SK-N-SH (cell line): ENCODE results near the gene CCND1. TPM values are rescaled to one million over a fixed set of nuclear protein-coding genes. Genes with fewer than 3 reads are reported as not detected.

Experiments used
- CTCF ChIA-PET: fragments of 300-600, 350-600 bp; formaldehyde crosslinking; extraction: SDS; loops from one replicate; lab custom pipeline; 2021; lab: Yijun Ruan, JAX
- POLR2A ChIA-PET: fragments of 350-600 bp; sonication (Branson Sonifier 250); formaldehyde crosslinking; extraction: SDS; loops from one replicate; lab custom pipeline; 2020; ENCODE audit warnings: antibody characterized with exemption, inconsistent platforms; lab: Yijun Ruan, JAX
- DNase-seq: peaks from one replicate; pipeline ENCODE4 v3.0.0; 2012
- H2AFZ ChIP-seq: fragments of 200-600 bp; sonication (generic); 2 replicates; pipeline ENCODE4 v1.8.1; 2016; ENCODE audit warnings: antibody characterized with exemption, mild to moderate bottlenecking, low read depth
- H3F3A ChIP-seq: fragments of 200-600 bp; sonication (generic); replicated peaks from 2 replicates; pipeline ENCODE3; 2016; ENCODE audit warnings: antibody characterized with exemption, mild to moderate bottlenecking; ENCODE audit not compliant: insufficient read depth
- H3K27ac ChIP-seq, 2 experiments: fragments of 200-500 bp in 1 of 2; fragments of 200-600 bp in 1 of 2; sonication (Bioruptor generic) in 1 of 2; sonication (generic), shearing (Covaris generic) in 1 of 2; 2 replicates each; pipeline versions ENCODE4 v1.5.1 to v1.6.1; 2014 to 2016; ENCODE audit warnings: low read depth in 2 of 2, inconsistent platforms in 1 of 2, low read length in 1 of 2, mild to moderate bottlenecking in 1 of 2, mixed read lengths in 1 of 2
- H3K27me3 ChIP-seq: fragments of 200-600 bp; sonication (generic), shearing (Covaris generic); 2 replicates; pipeline ENCODE4 v1.6.1; 2016; ENCODE audit warnings: mixed run types; ENCODE audit not compliant: insufficient read depth
- H3K36me3 ChIP-seq, 2 experiments: fragments of 200-500 bp in 1 of 2; fragments of 200-600 bp in 1 of 2; sonication (Bioruptor generic) in 1 of 2; sonication (generic) in 1 of 2; replicated peaks in 1 of 2; 2 replicates each; pipeline versions ENCODE3 to v1.5.1; 2014 to 2016; ENCODE audit warnings: low read length in 1 of 2, mild to moderate bottlenecking in 1 of 2; ENCODE audit not compliant: insufficient read depth in 2 of 2, control insufficient read depth in 1 of 2
- H3K4me1 ChIP-seq, 2 experiments: fragments of 200-500 bp in 1 of 2; fragments of 200-600 bp in 1 of 2; sonication (Bioruptor generic) in 1 of 2; sonication (generic), shearing (Covaris generic) in 1 of 2; 2 replicates each; pipeline versions ENCODE4 v1.5.1 to v1.6.1; 2014 to 2016; ENCODE audit warnings: low read depth in 1 of 2, low read length in 1 of 2, mixed run types in 1 of 2; ENCODE audit not compliant: insufficient read depth in 2 of 2, control insufficient read depth in 1 of 2
- H3K4me2 ChIP-seq: fragments of 200-600 bp; sonication (generic), shearing (Covaris generic); 2 replicates; pipeline ENCODE4 v1.6.1; 2017; ENCODE audit warnings: mixed run types
- H3K4me3 ChIP-seq, 2 experiments: fragments of 200-500 bp in 1 of 2; fragments of 200-600 bp in 1 of 2; sonication (Bioruptor generic) in 1 of 2; sonication (generic), shearing (Covaris generic) in 1 of 2; 2 replicates each; pipeline versions ENCODE4 v1.5.1 to v1.8.1; 2014 to 2016; ENCODE audit warnings: low read depth in 2 of 2, inconsistent platforms in 1 of 2, low read length in 1 of 2, mild to moderate bottlenecking in 1 of 2, mixed read lengths in 1 of 2, moderate library complexity in 1 of 2
- H3K79me2 ChIP-seq: fragments of 200-600 bp; sonication (generic); 2 replicates; pipeline ENCODE4 v1.8.1; 2017; ENCODE audit warnings: mild to moderate bottlenecking; ENCODE audit not compliant: insufficient read depth
- H3K9ac ChIP-seq: fragments of 200-600 bp; sonication (generic); 2 replicates; pipeline ENCODE4 v1.6.1; 2017; ENCODE audit warnings: mixed run types
- H3K9me2 ChIP-seq: fragments of 200-600 bp; sonication (generic); 2 replicates; pipeline ENCODE4 v1.6.1; 2017; ENCODE audit warnings: mixed run types
- H3K9me3 ChIP-seq: fragments of 200-600 bp; sonication (generic); 2 replicates; pipeline ENCODE4 v1.6.1; 2017; ENCODE audit warnings: mixed run types, mild to moderate bottlenecking, moderate library complexity
- H4K20me1 ChIP-seq: fragments of 200-600 bp; sonication (generic); 2 replicates; pipeline ENCODE4 v1.6.1; 2017; ENCODE audit warnings: mild to moderate bottlenecking, mixed run types; ENCODE audit not compliant: insufficient read depth
- CHD2 ChIP-seq: fragments of 150-350 bp; IDR thresholded peaks from 2 replicates; pipeline ENCODE4 v1.6.1; 2018; ENCODE audit warnings: low read length; ENCODE audit not compliant: partially characterized antibody
- CTCF ChIP-seq: fragments of 200-600 bp; sonication (generic); IDR thresholded peaks from 2 replicates; pipeline ENCODE4 v1.6.1; 2017; ENCODE audit warnings: antibody characterized with exemption, mild to moderate bottlenecking, moderate library complexity
- FOXJ3 ChIP-seq: sonication (generic); formaldehyde crosslinking; IDR thresholded peaks from 2 replicates; pipeline ENCODE4 v1.5.1; 2020; ENCODE audit warnings: mild to moderate bottlenecking, missing genetic modification reagents
- FOXM1 ChIP-seq: IDR thresholded peaks from 2 replicates; pipeline ENCODE4 v1.4.0; 2012; ENCODE audit warnings: low read depth, mild to moderate bottlenecking
- GABPA ChIP-seq: IDR thresholded peaks from 2 replicates; pipeline ENCODE4 v1.4.0; 2012; ENCODE audit warnings: low read depth, mild to moderate bottlenecking
- MAX ChIP-seq: IDR thresholded peaks from 2 replicates; pipeline ENCODE4 v1.4.0; 2012; ENCODE audit warnings: low read depth
- MEF2A ChIP-seq: IDR thresholded peaks from 2 replicates; pipeline ENCODE4 v1.4.0; 2012; ENCODE audit warnings: low read depth, borderline replicate concordance
- MXI1 ChIP-seq: IDR thresholded peaks from 2 replicates; pipeline ENCODE4 v1.6.1; 2012; ENCODE audit warnings: mild to moderate bottlenecking, low read depth, low read length, improper control_type of control experiment
- NFIC ChIP-seq: IDR thresholded peaks from 2 replicates; pipeline ENCODE4 v1.4.0; 2012; ENCODE audit warnings: borderline replicate concordance
- PBX3 ChIP-seq: IDR thresholded peaks from 2 replicates; pipeline ENCODE4; 2012
- POLR2AphosphoS5 ChIP-seq: IDR thresholded peaks from 2 replicates; pipeline ENCODE4 v1.6.1; 2012; ENCODE audit warnings: low read depth, low read length
- RAD21 ChIP-seq: IDR thresholded peaks from 2 replicates; pipeline ENCODE4 v1.6.1; 2012; ENCODE audit warnings: mild to moderate bottlenecking, low read length
- RCOR1 ChIP-seq: fragments of 150-350 bp; IDR thresholded peaks from 2 replicates; pipeline ENCODE4 v1.6.1; 2017; ENCODE audit warnings: antibody characterized with exemption, low read length
- REST ChIP-seq: IDR thresholded peaks from 2 replicates; pipeline ENCODE4 v1.6.1; 2012; ENCODE audit warnings: mild to moderate bottlenecking, low read depth, low read length, moderate library complexity
- RXRA ChIP-seq: IDR thresholded peaks from 2 replicates; pipeline ENCODE4 v1.4.0; 2012; ENCODE audit warnings: low read depth, mild to moderate bottlenecking, borderline replicate concordance
- SIN3A ChIP-seq: IDR thresholded peaks from 2 replicates; pipeline ENCODE4 v1.6.1; 2012; ENCODE audit warnings: low read depth, mild to moderate bottlenecking, low read length, moderate library complexity, borderline replicate concordance
- SMC3 ChIP-seq: IDR thresholded peaks from 2 replicates; pipeline ENCODE4 v1.6.1; 2012; ENCODE audit warnings: low read depth, low read length, improper control_type of control experiment
- TAF1 ChIP-seq: IDR thresholded peaks from 2 replicates; pipeline ENCODE4 v1.6.1; 2012; ENCODE audit warnings: low read depth, mild to moderate bottlenecking, low read length, moderate library complexity, borderline replicate concordance
- USF1 ChIP-seq: IDR thresholded peaks from 2 replicates; pipeline ENCODE4 v1.4.0; 2012; ENCODE audit warnings: low read depth, borderline replicate concordance
- USF2 ChIP-seq: fragments of 150-350 bp; IDR thresholded peaks from 2 replicates; pipeline ENCODE4 v1.6.1; 2017; ENCODE audit warnings: antibody characterized with exemption, low read length, low read depth, borderline replicate concordance
- ZBTB33 ChIP-seq: IDR thresholded peaks from 2 replicates; pipeline ENCODE4 v1.4.0; 2012; ENCODE audit warnings: low read depth, borderline replicate concordance
- WGBS: methylation state at CpG from one replicate; pipeline ENCODE4 v1.1.6; 2017; ENCODE audit warnings: low lambda C conversion rate; 5-methylcytosine and 5-hydroxymethylcytosine counted together
- polyA plus RNA-seq, 3 experiments: library from polyadenylated mRNA; depleted of rRNA; stranded (reverse); fragments of >200 nt; gene quantifications; 2 replicates each; pipeline ENCODE4 v1.2.3, GENCODE V29; 2012

Gene CCND1
- polyA plus RNA-seq (2012; rRNA removed) = 242 and 285 TPM in 2 replicates
- 196 and 213 TPM in 2 replicates for polyA plus RNA-seq (2012; cell fraction: cytosol; rRNA removed)
- 319 and 430 TPM in 2 replicates for polyA plus RNA-seq (2012; cell fraction: nucleus; rRNA removed)

- H3K4me3 ChIP-seq = peak within 1 kb of the TSS; percentile 95 to 96
- no peaks in the 10 kb centered on the region for H3K9me2 ChIP-seq
- H3K4me2 ChIP-seq = peak within 1 kb of the TSS; percentile 99
- H2AFZ ChIP-seq = peak within 1 kb of the TSS; percentile 54; the same call in 1 of the 2 replicates
- peaks cover 28% of the 10 kb centered on the region for H3F3A ChIP-seq
- CTCF ChIA-PET = interaction anchor here (1.0 to 11.0 kb wide), 6 partner anchors 29 to 538 kb away, joined by 3 to 403 read pairs (median 30); partner anchors contain the start of gene SMIM38
- H3K9ac ChIP-seq = peak within 1 kb of the TSS; percentile 100
- H4K20me1 ChIP-seq = peaks cover 43% of the 10 kb centered on the region
- peak within 1 kb of the TSS; percentile 94 to 97 for H3K27ac ChIP-seq
- peaks cover 69% of the 10 kb centered on the region for H3K79me2 ChIP-seq
- no peaks in the 10 kb centered on the region for H3K27me3 ChIP-seq
- no peaks in the 10 kb centered on the region for H3K9me3 ChIP-seq
- H3K36me3 ChIP-seq = peaks cover 24 to 28% of the 10 kb centered on the region in 2 experiments
- H3K4me1 ChIP-seq = peaks cover 10 to 38% of the 10 kb centered on the region in 2 experiments; a peak in 3 of 4 replicates
- WGBS = 2% methylated on average over 32 of the region's 49 CpGs
- POLR2A ChIA-PET = interaction anchor here (0.8 to 4.9 kb wide), 6 partner anchors 192 to 539 kb away, joined by 3 to 27 read pairs (median 4); no protein-coding TSS in a partner anchor
- DNase-seq = peak; percentile 89
- TF ChIP-seq USF1 (no peak), TAF1 (peak; percentile 97), RAD21 (peak; percentile 55), RXRA (no peak), ZBTB33 (no peak), MEF2A (no peak), CTCF (0 out of 2 replicates have a peak, but pooled peaks have one; percentile 27), SIN3A (peak; percentile 97), SMC3 (peak; percentile 2; the same call in 1 of the 2 replicates), NFIC (no peak), POLR2AphosphoS5 (peak; percentile 99), GABPA (no peak), RCOR1 (0 out of 2 replicates have a peak, but pooled peaks have one; percentile 24), USF2 (no peak), REST (peak; percentile 74), MAX (peak; percentile 54), PBX3 (peak; percentile 40; the same call in 1 of the 2 replicates), FOXM1 (no peak), FOXJ3 (CRISPR knock-in tag) (no peak), CHD2 (peak; percentile 28), MXI1 (peak; percentile 59)
These were observed at the start of gene CCND1 for GRCh38 chr11:69640995-69641581. Gene CCND1, plus strand, starts transcription at chr11:69641156. Its CDS starts 158 bp downstream, at chr11:69641314.
